Ishikawa (cell line): ENCODE measurements around the gene ZNF451.

ENCODE experiments used
- CEBPB ChIP-seq: IDR thresholded peaks from 2 replicates; pipeline ENCODE4 v1.6.1; 2012
- CREB1 ChIP-seq: IDR thresholded peaks from 2 replicates; pipeline ENCODE4 v1.6.1; 2012; ENCODE audit warnings: low read depth
- EGR1 ChIP-seq: IDR thresholded peaks from 2 replicates; pipeline ENCODE4 v1.6.1; 2012
- NFIC ChIP-seq: IDR thresholded peaks from 2 replicates; pipeline ENCODE4 v1.6.1; 2012
- TAF1 ChIP-seq: IDR thresholded peaks from 2 replicates; pipeline ENCODE4 v1.6.1; 2012; ENCODE audit warnings: low read depth, mild to moderate bottlenecking
- TEAD4 ChIP-seq: IDR thresholded peaks from 2 replicates; pipeline ENCODE4 v1.6.1; 2012
- YY1 ChIP-seq: IDR thresholded peaks from 2 replicates; pipeline ENCODE4 v1.6.1; 2012; ENCODE audit warnings: low read depth
- TF ChIP-seq, protein P1 (sequence below): IDR thresholded peaks from 2 replicates; pipeline ENCODE4 v1.6.1; 2012; ENCODE audit warnings: low read depth, mild to moderate bottlenecking
- TF ChIP-seq, protein P2 (sequence below): IDR thresholded peaks from 2 replicates; pipeline ENCODE4 v1.6.1; 2012

- TF ChIP-seq TAF1 (no peak), NFIC (no peak), CEBPB (no peak), TEAD4 (no peak), YY1 (no peak), CREB1 (no peak), EGR1 (no peak)
- TF ChIP-seq, protein P1, sequence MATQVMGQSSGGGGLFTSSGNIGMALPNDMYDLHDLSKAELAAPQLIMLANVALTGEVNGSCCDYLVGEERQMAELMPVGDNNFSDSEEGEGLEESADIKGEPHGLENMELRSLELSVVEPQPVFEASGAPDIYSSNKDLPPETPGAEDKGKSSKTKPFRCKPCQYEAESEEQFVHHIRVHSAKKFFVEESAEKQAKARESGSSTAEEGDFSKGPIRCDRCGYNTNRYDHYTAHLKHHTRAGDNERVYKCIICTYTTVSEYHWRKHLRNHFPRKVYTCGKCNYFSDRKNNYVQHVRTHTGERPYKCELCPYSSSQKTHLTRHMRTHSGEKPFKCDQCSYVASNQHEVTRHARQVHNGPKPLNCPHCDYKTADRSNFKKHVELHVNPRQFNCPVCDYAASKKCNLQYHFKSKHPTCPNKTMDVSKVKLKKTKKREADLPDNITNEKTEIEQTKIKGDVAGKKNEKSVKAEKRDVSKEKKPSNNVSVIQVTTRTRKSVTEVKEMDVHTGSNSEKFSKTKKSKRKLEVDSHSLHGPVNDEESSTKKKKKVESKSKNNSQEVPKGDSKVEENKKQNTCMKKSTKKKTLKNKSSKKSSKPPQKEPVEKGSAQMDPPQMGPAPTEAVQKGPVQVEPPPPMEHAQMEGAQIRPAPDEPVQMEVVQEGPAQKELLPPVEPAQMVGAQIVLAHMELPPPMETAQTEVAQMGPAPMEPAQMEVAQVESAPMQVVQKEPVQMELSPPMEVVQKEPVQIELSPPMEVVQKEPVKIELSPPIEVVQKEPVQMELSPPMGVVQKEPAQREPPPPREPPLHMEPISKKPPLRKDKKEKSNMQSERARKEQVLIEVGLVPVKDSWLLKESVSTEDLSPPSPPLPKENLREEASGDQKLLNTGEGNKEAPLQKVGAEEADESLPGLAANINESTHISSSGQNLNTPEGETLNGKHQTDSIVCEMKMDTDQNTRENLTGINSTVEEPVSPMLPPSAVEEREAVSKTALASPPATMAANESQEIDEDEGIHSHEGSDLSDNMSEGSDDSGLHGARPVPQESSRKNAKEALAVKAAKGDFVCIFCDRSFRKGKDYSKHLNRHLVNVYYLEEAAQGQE = no peak
- TF ChIP-seq, protein P2, sequence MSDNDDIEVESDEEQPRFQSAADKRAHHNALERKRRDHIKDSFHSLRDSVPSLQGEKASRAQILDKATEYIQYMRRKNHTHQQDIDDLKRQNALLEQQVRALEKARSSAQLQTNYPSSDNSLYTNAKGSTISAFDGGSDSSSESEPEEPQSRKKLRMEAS = no peak
Observed at GRCh38 chr6:57123111-57123510, 33.1 kb downstream of the ZNF451 start.
